Measurements from ENCODE around the gene POLE2.
A peak's percentile ranks its signal among the peaks of the same experiment; 100 is the strongest.

The POLE2 gene

DNA sequence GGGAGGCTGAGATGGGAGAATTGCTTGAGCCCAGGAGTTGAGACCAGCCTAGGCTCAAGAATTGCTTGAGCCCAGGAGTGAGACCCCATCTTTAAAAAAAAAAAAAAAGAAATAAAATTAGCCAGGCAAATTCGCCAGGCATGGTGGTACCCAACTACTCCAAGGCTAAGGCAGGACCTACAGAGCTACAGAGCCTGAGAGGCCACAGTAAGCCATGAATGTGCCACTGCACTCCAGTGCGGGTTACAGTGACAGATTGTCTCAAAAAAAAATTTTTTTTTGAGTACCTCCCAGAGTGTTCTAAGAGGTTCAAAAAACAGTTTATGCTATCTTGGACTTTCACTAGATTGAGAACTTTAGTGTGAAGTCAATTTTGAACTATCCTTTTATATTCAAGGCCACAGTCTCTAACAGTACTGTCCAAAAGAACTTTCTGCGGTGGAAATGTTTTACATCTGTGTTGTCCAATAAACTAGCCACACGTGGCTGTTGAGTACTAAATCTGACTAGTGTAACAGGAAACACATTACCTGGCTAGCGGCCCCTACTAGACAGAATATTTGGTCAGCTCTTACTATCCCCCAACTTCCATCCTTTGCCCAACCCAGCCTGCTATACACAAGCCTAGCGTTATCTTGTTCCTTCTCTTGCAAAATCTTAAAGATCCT lies 70.0 kb downstream of the POLE2 start:
- no peak for DNase-seq

DNA sequence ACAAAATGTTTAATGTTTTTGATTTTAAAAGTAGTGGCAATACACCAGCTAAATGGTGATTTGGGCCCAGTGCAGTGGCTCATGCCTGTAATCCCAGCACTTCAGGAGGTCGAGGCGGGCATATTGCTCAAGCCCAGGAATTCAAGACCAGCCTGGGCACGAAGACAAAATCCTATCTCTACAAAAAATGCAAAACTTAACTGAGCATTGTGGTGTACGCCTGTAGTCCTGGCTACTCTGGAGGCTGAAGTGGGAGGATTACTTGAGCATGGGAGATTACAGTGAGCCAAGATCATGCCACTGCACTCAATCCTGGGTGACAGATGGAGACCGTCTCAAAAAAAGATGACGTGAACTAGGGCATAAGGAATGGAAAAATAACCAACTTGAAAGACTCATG lies 72.2 kb downstream of the POLE2 start:
- no peak for DNase-seq

DNA sequence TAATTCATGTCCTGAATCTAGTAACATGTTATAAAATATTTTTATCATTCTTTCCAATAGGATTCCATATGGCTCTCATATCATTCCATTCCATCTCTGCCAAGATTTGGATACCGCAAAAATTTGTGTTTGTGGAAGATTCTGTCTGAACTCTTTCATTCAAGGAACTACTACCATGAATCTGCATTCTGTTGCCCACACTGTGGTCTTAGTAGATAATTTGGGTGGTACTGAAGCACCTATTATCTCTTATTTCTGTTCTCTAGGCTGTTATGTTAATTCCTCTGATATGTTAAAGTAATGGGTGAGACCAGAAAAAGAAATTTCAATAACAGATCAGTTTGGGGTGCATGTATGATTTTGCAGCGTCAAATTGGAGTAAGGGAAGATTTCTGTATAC lies 73.8 kb downstream of the POLE2 start:
- DNase-seq, result no peak

DNA sequence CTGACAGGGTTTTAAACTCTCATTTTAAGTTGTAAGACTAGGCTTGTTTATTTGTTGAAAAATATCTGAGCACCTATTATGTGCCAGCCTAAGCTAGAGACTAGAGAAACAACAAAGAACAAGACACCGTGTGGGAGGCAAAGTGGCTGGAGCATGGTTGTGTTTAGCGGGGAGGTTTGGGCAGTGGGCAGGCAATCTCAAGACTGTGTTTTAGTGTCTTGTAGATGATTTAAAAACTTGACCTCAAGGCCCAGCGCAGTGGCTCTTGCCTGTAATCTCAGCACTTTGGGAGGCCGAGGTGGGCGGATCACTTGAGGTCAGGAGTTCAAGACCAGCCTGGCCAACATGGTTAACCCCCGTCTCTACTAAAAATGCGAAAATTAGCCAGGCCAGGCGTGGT lies 75.3 kb downstream of the POLE2 start:
- no peak for DNase-seq

DNA sequence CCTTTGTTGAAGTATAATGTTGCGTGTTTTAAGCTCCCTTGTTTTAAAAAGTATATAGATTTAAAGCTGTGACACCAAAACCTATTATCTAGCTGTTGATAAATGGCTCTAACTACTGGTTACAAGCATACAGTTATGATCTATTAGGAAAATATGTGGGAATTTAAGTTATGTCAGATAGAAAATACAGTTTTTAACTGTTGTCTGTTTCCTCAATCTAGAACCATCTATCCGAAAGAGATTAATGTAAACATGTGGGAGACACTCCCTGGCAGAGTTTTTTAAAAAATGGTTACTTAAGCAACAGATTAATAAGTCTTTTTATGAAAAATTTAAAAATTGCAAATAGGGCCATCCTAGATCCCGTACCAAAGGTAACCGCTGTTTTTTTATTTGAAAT lies 75.8 kb downstream of the POLE2 start:
- DNase-seq, result no peak

- DNase-seq, result no peak
These were observed 80.4 kb downstream of the POLE2 start for GRCh38 chr14:49607583-49607982.

GRCh38 chr14:49598485-49599300 lies 89.3 kb downstream of the POLE2 start, which contains the start of gene LRR1:
TSS of gene LRR1 (plus strand) at chr14:49598940. CDS start at chr14:49599021, 81 bp downstream.
- DNase-seq, result peak; percentile 80

DNA sequence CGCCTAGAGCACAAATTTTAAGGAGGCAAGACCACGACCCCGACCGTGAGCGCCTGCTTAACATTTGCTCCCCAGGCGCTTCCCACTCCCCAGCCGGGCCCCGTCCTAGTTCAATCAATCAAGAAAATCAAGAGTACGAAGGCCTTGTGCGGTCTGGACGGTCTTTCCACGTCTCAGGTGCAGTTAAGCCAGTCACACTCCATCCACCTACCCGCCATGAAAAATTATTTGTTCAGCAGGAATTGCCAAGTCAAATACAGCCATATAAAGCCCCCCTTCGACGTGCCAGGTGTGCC lies 89.9 kb downstream of the POLE2 start:
- no peak for DNase-seq

DNA sequence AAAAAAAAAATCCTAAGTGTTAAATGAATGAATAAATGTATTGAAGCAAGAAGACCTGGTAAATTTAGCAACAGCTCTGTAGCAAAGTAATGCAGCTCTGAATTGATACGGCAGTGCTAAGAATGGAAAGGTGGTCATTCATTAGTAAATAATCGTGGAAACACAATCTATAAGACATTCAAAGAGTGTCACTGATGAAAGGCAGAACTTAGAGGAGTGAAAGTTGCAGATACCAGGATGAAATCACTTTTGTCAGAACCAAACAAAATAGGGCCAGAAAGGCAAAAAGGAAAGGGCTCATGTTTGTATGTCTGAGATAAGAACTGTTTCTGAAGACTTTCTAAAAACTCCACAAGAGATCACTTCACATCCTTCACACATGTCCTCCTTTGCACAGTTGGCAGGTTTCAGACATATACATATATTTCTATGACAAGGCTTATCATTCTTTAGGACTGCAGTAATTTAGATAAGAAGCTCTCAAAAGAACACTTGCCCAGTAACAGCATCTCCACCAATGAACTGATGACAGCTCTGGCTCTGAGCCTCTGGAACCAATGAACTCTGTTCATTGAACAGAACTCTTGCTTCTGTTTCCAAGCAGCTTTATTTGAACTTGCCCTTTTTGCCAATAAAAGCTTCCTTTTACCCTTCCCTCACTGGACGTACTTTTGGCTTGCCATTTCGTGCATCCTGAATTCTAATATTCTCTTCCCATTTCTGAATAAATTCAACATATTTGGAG lies 93.5 kb downstream of the POLE2 start:
- no peak for DNase-seq
